Activated naive CD8-positive, alpha-beta T cell treated with anti-CD3 and anti-CD28 coated beads for 36 hours (primary cell): ENCODE results near the gene ZNF701. TPM values are rescaled to one million over a fixed set of nuclear protein-coding genes. Genes with fewer than 3 reads are reported as not detected.
"Not testable (repeated sequence)": the region's sequence is repeated elsewhere in the genome, so short reads cannot be mapped to it uniquely, and the experiment has no call there.

Experiments used
- DNase-seq: peaks from one replicate; pipeline ENCODE4 v3.0.0; 2021
- H3K27ac Mint-ChIP-seq: one replicate; pipeline ENCODE4 v1.8.0; 2022; ENCODE audit warnings: mild to moderate bottlenecking, moderate library complexity, mixed read lengths
- H3K27me3 Mint-ChIP-seq: one replicate; pipeline ENCODE4 v1.8.0; 2022; ENCODE audit warnings: mild to moderate bottlenecking, mixed read lengths
- H3K36me3 Mint-ChIP-seq: one replicate; pipeline ENCODE4 v1.8.0; 2021; ENCODE audit warnings: mild to moderate bottlenecking, mixed read lengths
- H3K4me1 Mint-ChIP-seq: one replicate; pipeline ENCODE4 v1.8.0; 2021; ENCODE audit warnings: mixed read lengths
- H3K4me3 Mint-ChIP-seq: one replicate; pipeline ENCODE4 v1.8.0; 2022; ENCODE audit warnings: mild to moderate bottlenecking, moderate library complexity, mixed read lengths
- H3K9me3 Mint-ChIP-seq: one replicate; pipeline ENCODE4 v1.8.0; 2022; ENCODE audit warnings: mixed read lengths
- total RNA-seq, 2 experiments: library from RNA; stranded (reverse); gene quantifications; one replicate each; pipeline ENCODE4 v1.2.3, GENCODE V29; 2021

Gene ZNF701
- total RNA-seq, 2 experiments from 2014 or later = 18.9 to 19.2 TPM

- H3K4me1 Mint-ChIP-seq = peaks cover 18% of the 10 kb centered on the region
- DNase-seq = peak; percentile 49
- H3K27me3 Mint-ChIP-seq = no peaks in the 10 kb centered on the region
- H3K4me3 Mint-ChIP-seq = no peak overlapping the region
- H3K9me3 Mint-ChIP-seq = peaks cover 37% of the 10 kb centered on the region
- peak overlapping the region; percentile 64 for H3K27ac Mint-ChIP-seq
- H3K36me3 Mint-ChIP-seq = peaks cover 86% of the 10 kb centered on the region
These were observed 27.0 kb upstream of the ZNF701 start for GRCh38 chr19:52542984-52543664.

GRCh38 chr19:52554216-52554971, 15.7 kb upstream of the ZNF701 start:
- H3K36me3 Mint-ChIP-seq = peaks cover 93% of the 10 kb centered on the region
- no peaks in the 10 kb centered on the region for H3K4me1 Mint-ChIP-seq
- no peak for DNase-seq
- peaks cover 61% of the 10 kb centered on the region for H3K9me3 Mint-ChIP-seq
- H3K4me3 Mint-ChIP-seq = no peak overlapping the region
- no peaks in the 10 kb centered on the region for H3K27me3 Mint-ChIP-seq
- H3K27ac Mint-ChIP-seq = no peak overlapping the region

- no peak for DNase-seq
- H3K27ac Mint-ChIP-seq = no peak overlapping the region
- no peak overlapping the region for H3K4me3 Mint-ChIP-seq
- peaks cover 67% of the 10 kb centered on the region for H3K9me3 Mint-ChIP-seq
- peaks cover 93% of the 10 kb centered on the region for H3K36me3 Mint-ChIP-seq
- no peaks in the 10 kb centered on the region for H3K4me1 Mint-ChIP-seq
- H3K27me3 Mint-ChIP-seq = no peaks in the 10 kb centered on the region
These were observed 12.7 kb upstream of the ZNF701 start for GRCh38 chr19:52557231-52557995.

- DNase-seq, H3K4me1 Mint-ChIP-seq, H3K27me3 Mint-ChIP-seq, H3K4me3 Mint-ChIP-seq, H3K27ac Mint-ChIP-seq: not testable (repeated sequence)
- Mint-ChIP-seq H3K36me3 (peaks cover 93% of the 10 kb centered on the region), H3K9me3 (peaks cover 64% of the 10 kb centered on the region)
These were observed 11.2 kb upstream of the ZNF701 start for GRCh38 chr19:52558732-52559445.

GRCh38 chr19:52561611-52562010, 8.5 kb upstream of the ZNF701 start:
- Mint-ChIP-seq H3K9me3 (peaks cover 61% of the 10 kb centered on the region), H3K36me3 (peaks cover 92% of the 10 kb centered on the region)
- not testable (repeated sequence) for H3K4me3 Mint-ChIP-seq, H3K4me1 Mint-ChIP-seq, DNase-seq, H3K27ac Mint-ChIP-seq, H3K27me3 Mint-ChIP-seq

- peaks cover 41% of the 10 kb centered on the region for H3K9me3 Mint-ChIP-seq
- peaks cover 10% of the 10 kb centered on the region for H3K4me1 Mint-ChIP-seq
- peaks cover 70% of the 10 kb centered on the region for H3K36me3 Mint-ChIP-seq
- H3K27ac Mint-ChIP-seq = no peak overlapping the region
- no peak overlapping the region for H3K4me3 Mint-ChIP-seq
- no peak for DNase-seq
- no peaks in the 10 kb centered on the region for H3K27me3 Mint-ChIP-seq
These were observed 4.0 kb upstream of the ZNF701 start for GRCh38 chr19:52566121-52566520.

- peaks cover 70% of the 10 kb centered on the region for H3K36me3 Mint-ChIP-seq
- no peaks in the 10 kb centered on the region for H3K27me3 Mint-ChIP-seq
- H3K4me3 Mint-ChIP-seq = no peak overlapping the region
- H3K4me1 Mint-ChIP-seq = peaks cover 13% of the 10 kb centered on the region
- H3K27ac Mint-ChIP-seq = no peak overlapping the region
- no peak for DNase-seq
- H3K9me3 Mint-ChIP-seq = peaks cover 43% of the 10 kb centered on the region
These were observed 3.5 kb upstream of the ZNF701 start for GRCh38 chr19:52566588-52566987.

- H3K27me3 Mint-ChIP-seq = no peaks in the 10 kb centered on the region
- no peak overlapping the region for H3K27ac Mint-ChIP-seq
- H3K36me3 Mint-ChIP-seq = peaks cover 70% of the 10 kb centered on the region
- DNase-seq = no peak
- peaks cover 42% of the 10 kb centered on the region for H3K9me3 Mint-ChIP-seq
- H3K4me3 Mint-ChIP-seq = no peak overlapping the region
- peaks cover 20% of the 10 kb centered on the region for H3K4me1 Mint-ChIP-seq
These were observed 2.2 kb upstream of the ZNF701 start for GRCh38 chr19:52567921-52568320.

- peaks cover 20% of the 10 kb centered on the region for H3K4me1 Mint-ChIP-seq
- not testable (repeated sequence) for DNase-seq, H3K27me3 Mint-ChIP-seq, H3K27ac Mint-ChIP-seq
- peak overlapping the region; percentile 94 for H3K4me3 Mint-ChIP-seq
- peaks cover 70% of the 10 kb centered on the region for H3K36me3 Mint-ChIP-seq
- peaks cover 36% of the 10 kb centered on the region for H3K9me3 Mint-ChIP-seq
These were observed 468 bp upstream of the ZNF701 start for GRCh38 chr19:52569638-52569999.

GRCh38 chr19:52584736-52585440, 14.8 kb downstream of the ZNF701 start:
- H3K4me3 Mint-ChIP-seq = no peak overlapping the region
- H3K9me3 Mint-ChIP-seq = peaks cover 47% of the 10 kb centered on the region

GRCh38 chr19:52585604-52586003, 15.5 kb downstream of the ZNF701 start:
- H3K4me1 Mint-ChIP-seq = no peaks in the 10 kb centered on the region
- DNase-seq = no peak
- H3K9me3 Mint-ChIP-seq = peaks cover 50% of the 10 kb centered on the region
- H3K36me3 Mint-ChIP-seq = peaks cover 82% of the 10 kb centered on the region
- no peak overlapping the region for H3K4me3 Mint-ChIP-seq
- H3K27ac Mint-ChIP-seq = no peak overlapping the region
- no peaks in the 10 kb centered on the region for H3K27me3 Mint-ChIP-seq

More at GRCh38 chr19:52584736-52585440, 14.8 kb downstream of the ZNF701 start:
- Mint-ChIP-seq H3K4me1 (no peaks in the 10 kb centered on the region), H3K27me3 (no peaks in the 10 kb centered on the region), H3K36me3 (peaks cover 82% of the 10 kb centered on the region), H3K27ac (no peak overlapping the region)
- no peak for DNase-seq

- no peaks in the 10 kb centered on the region for H3K27me3 Mint-ChIP-seq
- no peaks in the 10 kb centered on the region for H3K4me1 Mint-ChIP-seq
- H3K9me3 Mint-ChIP-seq = peaks cover 34% of the 10 kb centered on the region
- no peak for DNase-seq
- no peak overlapping the region for H3K4me3 Mint-ChIP-seq
- H3K27ac Mint-ChIP-seq = no peak overlapping the region
- H3K36me3 Mint-ChIP-seq = peaks cover 81% of the 10 kb centered on the region
These were observed 20.6 kb downstream of the ZNF701 start for GRCh38 chr19:52590728-52591127.

GRCh38 chr19:52592301-52592700, 22.2 kb downstream of the ZNF701 start:
- Mint-ChIP-seq H3K4me3 (no peak overlapping the region), H3K27ac (no peak overlapping the region), H3K27me3 (no peaks in the 10 kb centered on the region), H3K4me1 (no peaks in the 10 kb centered on the region), H3K9me3 (peaks cover 43% of the 10 kb centered on the region), H3K36me3 (peaks cover 84% of the 10 kb centered on the region)
- DNase-seq = no peak

GRCh38 chr19:52593441-52593840, 23.4 kb downstream of the ZNF701 start:
- Mint-ChIP-seq H3K9me3 (peaks cover 41% of the 10 kb centered on the region), H3K36me3 (peaks cover 81% of the 10 kb centered on the region)
- not testable (repeated sequence) for H3K27me3 Mint-ChIP-seq, DNase-seq, H3K4me3 Mint-ChIP-seq, H3K4me1 Mint-ChIP-seq, H3K27ac Mint-ChIP-seq
